ENCODE results near the gene KRT4.

DNA sequence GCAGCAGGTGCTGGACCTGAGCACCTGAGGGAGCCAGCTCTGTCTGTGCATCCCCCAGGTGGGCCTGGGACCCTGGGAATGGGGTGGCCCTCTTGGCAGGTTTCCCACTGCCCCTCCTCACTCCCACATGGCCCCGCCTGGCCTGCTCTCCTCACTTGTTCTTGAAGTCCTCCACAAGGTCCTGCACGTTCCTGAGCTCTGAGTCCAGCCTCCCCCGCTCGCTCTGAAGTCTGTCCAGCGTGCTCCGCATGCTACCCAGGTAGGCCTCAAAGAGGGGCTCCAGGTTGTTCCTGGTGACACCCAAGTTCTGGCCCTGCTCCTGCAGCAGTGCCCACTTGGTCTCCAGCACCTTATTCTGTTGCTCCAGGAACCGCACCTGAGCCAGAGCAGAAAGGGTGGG, 17.3 kb upstream of the KRT4 start:
- TF ChIP-seq POLR2A (IDR thresholded peaks at IDR 0.05) = no peak
- TF ChIP-seq, protein P1, sequence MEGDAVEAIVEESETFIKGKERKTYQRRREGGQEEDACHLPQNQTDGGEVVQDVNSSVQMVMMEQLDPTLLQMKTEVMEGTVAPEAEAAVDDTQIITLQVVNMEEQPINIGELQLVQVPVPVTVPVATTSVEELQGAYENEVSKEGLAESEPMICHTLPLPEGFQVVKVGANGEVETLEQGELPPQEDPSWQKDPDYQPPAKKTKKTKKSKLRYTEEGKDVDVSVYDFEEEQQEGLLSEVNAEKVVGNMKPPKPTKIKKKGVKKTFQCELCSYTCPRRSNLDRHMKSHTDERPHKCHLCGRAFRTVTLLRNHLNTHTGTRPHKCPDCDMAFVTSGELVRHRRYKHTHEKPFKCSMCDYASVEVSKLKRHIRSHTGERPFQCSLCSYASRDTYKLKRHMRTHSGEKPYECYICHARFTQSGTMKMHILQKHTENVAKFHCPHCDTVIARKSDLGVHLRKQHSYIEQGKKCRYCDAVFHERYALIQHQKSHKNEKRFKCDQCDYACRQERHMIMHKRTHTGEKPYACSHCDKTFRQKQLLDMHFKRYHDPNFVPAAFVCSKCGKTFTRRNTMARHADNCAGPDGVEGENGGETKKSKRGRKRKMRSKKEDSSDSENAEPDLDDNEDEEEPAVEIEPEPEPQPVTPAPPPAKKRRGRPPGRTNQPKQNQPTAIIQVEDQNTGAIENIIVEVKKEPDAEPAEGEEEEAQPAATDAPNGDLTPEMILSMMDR (IDR thresholded peaks at IDR 0.05) = no peak
- no peak for TF ChIP-seq EP300 (IDR thresholded peaks at IDR 0.05)
- no peak for TF ChIP-seq POLR2AphosphoS5 (IDR thresholded peaks at IDR 0.05)

Data from gastroesophageal sphincter (tissue), 3 donors.